Naive thymus-derived CD4-positive, alpha-beta T cell (primary cell): ENCODE data around the gene RAVER2. TPM values are rescaled to one million over a fixed set of nuclear protein-coding genes. Genes with fewer than 3 reads are reported as not detected.
"Not testable (repeated sequence)": the region's sequence is repeated elsewhere in the genome, so short reads cannot be mapped to it uniquely, and the experiment has no call there.

Source experiments
- ATAC-seq: fragments of 150-1000 bp; cut with Tn5 transposase; 2 replicates; pipeline ENCODE4 v1.10.0; 2021; ENCODE audit warnings: mild to moderate bottlenecking, moderate library complexity
- CTCF ChIA-PET: fragments of 350-600 bp; sonication (Branson Sonifier 250); formaldehyde crosslinking; loops from one replicate; lab custom pipeline; 2021; ENCODE audit warnings: antibody characterized with exemption; lab: Charles Lee
- POLR2A ChIA-PET: fragments of 350-600 bp; sonication (Branson Sonifier 250); formaldehyde crosslinking; loops from one replicate; lab custom pipeline; 2021; ENCODE audit warnings: antibody characterized with exemption, inconsistent platforms; lab: Charles Lee
- DNase-seq, 9 donors: peaks; one replicate each; pipeline versions ENCODE4 v3.0.0 to v3.0.0-alpha.2; 2020 to 2022; ENCODE audit warnings: mixed read lengths in 1 of 9
- H3K27ac ChIP-seq: one replicate; pipeline ENCODE4 v1.7.0; 2013; ENCODE audit warnings: mild to moderate bottlenecking, low read depth, low read length, moderate library complexity
- H3K27me3 ChIP-seq, 2 donors: one replicate each; pipeline ENCODE4 v1.7.0; 2013; ENCODE audit warnings: low read length in 2 of 2, mild to moderate bottlenecking in 2 of 2, moderate library complexity in 2 of 2; ENCODE audit not compliant: control insufficient read depth in 2 of 2, insufficient read depth in 2 of 2
- H3K36me3 ChIP-seq, 3 experiments: 1 replicate in 2 of 3; 2 replicates in 1 of 3; pipeline ENCODE4 v1.7.0; 2013; ENCODE audit warnings: low read length in 3 of 3, mild to moderate bottlenecking in 3 of 3, moderate library complexity in 1 of 3; ENCODE audit not compliant: insufficient read depth in 3 of 3, control insufficient read depth in 2 of 3
- H3K4me1 ChIP-seq, 2 donors: one replicate each; pipeline ENCODE4 v1.7.0; 2013; ENCODE audit warnings: low read length in 2 of 2, mild to moderate bottlenecking in 2 of 2, moderate library complexity in 1 of 2; ENCODE audit not compliant: control insufficient read depth in 2 of 2, insufficient read depth in 2 of 2
- H3K4me3 ChIP-seq: 2 replicates; pipeline ENCODE4 v1.7.0; 2013; ENCODE audit warnings: mild to moderate bottlenecking, low read length
- H3K9me3 ChIP-seq, 3 experiments: 1 replicate in 2 of 3; 2 replicates in 1 of 3; pipeline ENCODE4 v1.7.0; 2013; ENCODE audit warnings: low read length in 3 of 3; ENCODE audit not compliant: control insufficient read depth in 2 of 3
- H3K27ac Mint-ChIP-seq, 9 donors: one replicate each; pipeline ENCODE4 v1.8.0; 2020 to 2022; ENCODE audit warnings: mixed read lengths in 9 of 9, mild to moderate bottlenecking in 8 of 9, moderate library complexity in 5 of 9, inconsistent platforms in 2 of 9
- H3K27me3 Mint-ChIP-seq, 5 donors: one replicate each; pipeline ENCODE4 v1.8.0; 2021 to 2022; ENCODE audit warnings: mixed read lengths in 5 of 5, mild to moderate bottlenecking in 1 of 5
- H3K36me3 Mint-ChIP-seq, 5 donors: one replicate each; pipeline ENCODE4 v1.8.0; 2020 to 2022; ENCODE audit warnings: mixed read lengths in 5 of 5, mild to moderate bottlenecking in 3 of 5, inconsistent platforms in 1 of 5
- H3K4me1 Mint-ChIP-seq, 7 donors: one replicate each; pipeline ENCODE4 v1.8.0; 2020 to 2022; ENCODE audit warnings: mixed read lengths in 7 of 7, mild to moderate bottlenecking in 3 of 7, inconsistent platforms in 1 of 7
- H3K4me3 Mint-ChIP-seq, 10 donors: one replicate each; pipeline ENCODE4 v1.8.0; 2020 to 2022; ENCODE audit warnings: mild to moderate bottlenecking in 10 of 10, mixed read lengths in 10 of 10, moderate library complexity in 6 of 10, inconsistent platforms in 2 of 10
- H3K9me3 Mint-ChIP-seq, 11 donors: one replicate each; pipeline ENCODE4 v1.8.0; 2020 to 2022; ENCODE audit warnings: mixed read lengths in 11 of 11, mild to moderate bottlenecking in 4 of 11, inconsistent platforms in 1 of 11, moderate library complexity in 1 of 11
- intact Hi-C, 2 donors: fragments of 100-400 bp; cut with micrococcal nuclease; formaldehyde crosslinking; loops; one replicate each; pipeline ENCODE4 v1.15.1; 2023
- polyA plus RNA-seq, 2 donors: library from polyadenylated mRNA; unstranded; fragments of 300-500 nt; fragmentation: Illumina TruSeq; gene quantifications; one replicate each; pipeline ENCODE4 v1.2.3, GENCODE V29; 2021
- total RNA-seq, 6 experiments: library from RNA in 5 of 6; stranded (reverse) in 5 of 6; gene quantifications; 1 replicate in 5 of 6; 2 replicates in 1 of 6; pipeline ENCODE4 v1.2.3 and lab custom pipeline; 2021 to 2026

RAVER2 gene
- total and polyA plus RNA-seq, 7 experiments from 2014 or later = 0.29 to 1.9 (median 0.93) TPM

DNA sequence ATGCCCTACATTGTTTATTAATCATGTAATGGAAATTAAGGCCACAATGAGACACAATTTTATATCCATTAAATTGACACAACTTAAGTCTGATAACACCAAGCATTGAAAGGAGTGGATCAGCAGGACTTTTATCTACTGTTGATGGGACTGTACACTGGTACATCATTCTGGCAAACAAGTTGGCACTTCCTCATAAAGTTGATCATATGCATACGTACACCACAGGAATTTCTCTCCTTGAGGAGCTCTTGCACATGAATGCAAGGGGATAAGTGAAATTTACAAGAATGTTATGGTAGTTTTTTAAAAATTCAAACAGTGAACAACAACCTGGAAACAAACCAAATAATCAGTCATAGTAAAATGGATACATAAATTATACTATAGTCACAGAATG is 20.1 kb downstream of the RAVER2 start:
- ATAC-seq = no peak
- ChIA-PET POLR2A (no interaction called here), CTCF (no interaction called here)
- Histone ChIP-seq H3K4me1 (peaks cover 0 to 4% of the 10 kb centered on the region in 2 donors), H3K9me3 (no peaks in the 10 kb centered on the region), H3K4me3 (no peak overlapping the region), H3K27ac (no peak overlapping the region), H3K27me3 (no peaks in the 10 kb centered on the region), H3K36me3 (no peaks in the 10 kb centered on the region)
- DNase-seq = no peak
- no peaks in the 10 kb centered on the region for H3K9me3 Mint-ChIP-seq
- no peak overlapping the region for H3K4me3 Mint-ChIP-seq
- no peaks in the 10 kb centered on the region for H3K36me3 Mint-ChIP-seq
- H3K4me1 Mint-ChIP-seq = peaks cover 0 to 13% (median 9%) of the 10 kb centered on the region in 7 donors
- H3K27me3 Mint-ChIP-seq = no peaks in the 10 kb centered on the region
- no peak overlapping the region for H3K27ac Mint-ChIP-seq
- intact Hi-C loops = no loop called here

DNA sequence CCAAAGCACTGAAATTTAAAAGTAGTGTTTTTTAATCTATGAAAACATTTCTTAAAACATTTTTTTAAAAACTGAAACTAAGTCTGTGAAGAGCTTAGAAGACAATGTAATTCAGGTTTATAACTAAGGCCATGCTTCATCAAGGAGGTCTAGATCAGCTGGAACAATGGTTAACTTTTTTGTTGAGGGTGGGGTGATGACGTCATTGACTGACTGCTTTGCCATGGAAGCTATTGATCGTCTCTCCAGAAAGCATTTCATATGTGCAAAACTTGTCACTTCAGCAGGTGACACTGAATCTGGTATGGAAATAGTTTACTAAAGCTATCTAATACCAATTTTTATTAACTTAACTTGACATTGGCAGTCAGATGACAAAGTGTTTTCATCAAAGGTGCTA is 21.0 kb downstream of the RAVER2 start:
- peaks cover 0 to 7% of the 10 kb centered on the region in 2 donors for H3K4me1 ChIP-seq
- H3K27ac Mint-ChIP-seq = no peak overlapping the region
- H3K9me3 ChIP-seq = no peaks in the 10 kb centered on the region
- no peaks in the 10 kb centered on the region for H3K27me3 Mint-ChIP-seq
- no peaks in the 10 kb centered on the region for H3K27me3 ChIP-seq
- peaks cover 2 to 21% (median 14%) of the 10 kb centered on the region in 7 donors for H3K4me1 Mint-ChIP-seq
- H3K27ac ChIP-seq = no peak overlapping the region
- ChIA-PET POLR2A (no interaction called here), CTCF (interaction anchor here (1.3 kb wide), 1 partner anchor 20 kb away, joined by 3 read pairs; no protein-coding TSS in a partner anchor)
- peaks cover 0 to 8% (median 5%) of the 10 kb centered on the region in 11 donors for H3K9me3 Mint-ChIP-seq
- DNase-seq (no peak), ATAC-seq (no peak)
- H3K4me3 ChIP-seq = no peak overlapping the region
- intact Hi-C loops = no loop called here
- H3K4me3 Mint-ChIP-seq = no peak overlapping the region
- no peaks in the 10 kb centered on the region for H3K36me3 ChIP-seq
- H3K36me3 Mint-ChIP-seq = peaks cover 0 to 7% (median 4%) of the 10 kb centered on the region in 5 donors

DNA sequence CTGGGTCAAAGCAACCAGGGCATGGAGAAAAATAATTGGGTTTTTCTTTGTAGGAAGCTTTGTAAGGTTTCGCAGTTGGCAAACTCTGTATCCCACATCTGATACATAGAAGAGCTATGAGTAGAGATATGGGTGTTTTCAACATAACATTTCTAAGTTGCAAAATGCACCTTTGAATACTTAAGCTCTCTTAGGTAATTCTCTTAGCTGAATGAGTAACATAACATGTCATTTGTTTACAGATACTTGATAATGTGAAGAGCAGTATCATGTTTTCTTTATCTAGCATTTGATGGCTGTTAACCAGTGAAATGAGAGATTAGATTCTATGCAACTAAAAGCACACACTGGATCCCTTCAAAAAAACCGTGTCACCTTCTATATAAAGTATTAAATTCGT is 21.6 kb downstream of the RAVER2 start:
- Histone ChIP-seq H3K4me3 (no peak overlapping the region), H3K36me3 (no peaks in the 10 kb centered on the region), H3K27me3 (no peaks in the 10 kb centered on the region), H3K27ac (no peak overlapping the region), H3K4me1 (peaks cover 0 to 7% of the 10 kb centered on the region in 2 donors), H3K9me3 (no peaks in the 10 kb centered on the region)
- ATAC-seq (peak; percentile 48), DNase-seq (no peak)
- ChIA-PET CTCF (interaction anchor here (1.3 kb wide), 1 partner anchor 21 kb away, joined by 3 read pairs; no protein-coding TSS in a partner anchor), POLR2A (no interaction called here)
- H3K4me3 Mint-ChIP-seq = no peak overlapping the region
- peaks cover 0 to 11% (median 7%) of the 10 kb centered on the region in 5 donors for H3K36me3 Mint-ChIP-seq
- intact Hi-C loops = no loop called here
- H3K4me1 Mint-ChIP-seq = peaks cover 2 to 21% (median 14%) of the 10 kb centered on the region in 7 donors
- H3K27ac Mint-ChIP-seq = no peak overlapping the region
- peaks cover 0 to 12% (median 7%) of the 10 kb centered on the region in 11 donors for H3K9me3 Mint-ChIP-seq
- no peaks in the 10 kb centered on the region for H3K27me3 Mint-ChIP-seq

- POLR2A ChIA-PET = interaction anchor here (0.7 kb wide), 1 partner anchor 35 kb away, joined by 3 read pairs; no protein-coding TSS in a partner anchor
- Mint-ChIP-seq H3K9me3 (peaks cover 1 to 20% (median 7%) of the 10 kb centered on the region in 11 donors), H3K27ac (no peak overlapping the region), H3K27me3 (no peaks in the 10 kb centered on the region), H3K4me1 (peaks cover 2 to 21% (median 14%) of the 10 kb centered on the region in 7 donors), H3K36me3 (peaks cover 0 to 11% (median 7%) of the 10 kb centered on the region in 5 donors), H3K4me3 (no peak overlapping the region)
- Histone ChIP-seq H3K36me3 (no peaks in the 10 kb centered on the region), H3K4me1 (peaks cover 0 to 7% of the 10 kb centered on the region in 2 donors), H3K27ac (no peak overlapping the region), H3K9me3 (no peaks in the 10 kb centered on the region), H3K27me3 (no peaks in the 10 kb centered on the region), H3K4me3 (no peak overlapping the region)
- ATAC-seq (no peak), DNase-seq (no peak)
- intact Hi-C loops = no loop called here
- CTCF ChIA-PET = no interaction called here
These were observed 24.6 kb downstream of the RAVER2 start for GRCh38 chr1:64769482-64769881.

DNA sequence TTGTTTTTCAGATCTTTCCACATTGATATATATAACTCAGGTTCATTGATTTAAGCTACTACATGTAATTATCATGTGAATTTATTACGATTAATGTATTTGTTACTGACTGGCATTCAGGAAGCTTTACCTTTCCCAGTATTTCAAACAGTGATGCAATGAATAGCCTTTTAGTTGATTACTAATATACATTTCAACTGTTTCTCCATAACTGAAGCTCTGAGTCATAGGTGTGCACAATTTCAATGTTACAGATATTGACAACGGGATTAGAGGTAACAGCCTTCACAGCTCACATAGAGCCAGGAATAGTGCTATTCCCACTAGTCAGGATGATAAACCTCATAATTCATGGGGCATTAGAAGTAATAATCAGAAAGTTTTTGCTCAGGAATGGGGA is 25.1 kb downstream of the RAVER2 start:
- Mint-ChIP-seq H3K4me1 (peaks cover 2 to 21% (median 14%) of the 10 kb centered on the region in 7 donors), H3K27me3 (no peaks in the 10 kb centered on the region), H3K27ac (peak overlapping the region in 1 of 9 donors; percentile 3), H3K36me3 (peaks cover 0 to 11% (median 7%) of the 10 kb centered on the region in 5 donors), H3K4me3 (peak overlapping the region in 1 of 10 donors; percentile 13), H3K9me3 (peaks cover 1 to 20% (median 7%) of the 10 kb centered on the region in 11 donors)
- ATAC-seq (no peak), DNase-seq (no peak)
- Histone ChIP-seq H3K4me1 (peaks cover 0 to 7% of the 10 kb centered on the region in 2 donors), H3K36me3 (no peaks in the 10 kb centered on the region), H3K27ac (no peak overlapping the region), H3K4me3 (no peak overlapping the region), H3K27me3 (no peaks in the 10 kb centered on the region), H3K9me3 (no peaks in the 10 kb centered on the region)
- CTCF ChIA-PET = no interaction called here
- POLR2A ChIA-PET = no interaction called here
- intact Hi-C loops = no loop called here

- H3K4me1 Mint-ChIP-seq = peaks cover 2 to 21% (median 14%) of the 10 kb centered on the region in 7 donors
- CTCF ChIA-PET, H3K27me3 Mint-ChIP-seq: not testable (repeated sequence)
These were observed 28.4 kb downstream of the RAVER2 start for GRCh38 chr1:64773306-64773705.

GRCh38 chr1:64775113-64775512 is 30.2 kb downstream of the RAVER2 start:
- Mint-ChIP-seq H3K36me3 (peaks cover 4 to 11% (median 7%) of the 10 kb centered on the region in 5 donors), H3K9me3 (peaks cover 1 to 19% (median 6%) of the 10 kb centered on the region in 11 donors), H3K27me3 (no peaks in the 10 kb centered on the region), H3K27ac (no peak overlapping the region), H3K4me1 (peaks cover 2 to 7% (median 4%) of the 10 kb centered on the region in 7 donors), H3K4me3 (no peak overlapping the region)
- ChIA-PET POLR2A (no interaction called here), CTCF (no interaction called here)
- no peaks in the 10 kb centered on the region for H3K36me3 ChIP-seq
- no peaks in the 10 kb centered on the region for H3K9me3 ChIP-seq
- peaks cover 0 to 2% of the 10 kb centered on the region in 2 donors for H3K4me1 ChIP-seq
- ATAC-seq (peak; percentile 27), DNase-seq (no peak)
- H3K27ac ChIP-seq = no peak overlapping the region
- H3K27me3 ChIP-seq = no peaks in the 10 kb centered on the region
- intact Hi-C loops = no loop called here
- H3K4me3 ChIP-seq = no peak overlapping the region

More at GRCh38 chr1:64773306-64773705, 28.4 kb downstream of the RAVER2 start:
- H3K27ac ChIP-seq, DNase-seq, H3K27ac Mint-ChIP-seq, H3K36me3 ChIP-seq, H3K4me1 ChIP-seq, H3K4me3 ChIP-seq, H3K9me3 ChIP-seq, intact Hi-C loops, H3K27me3 ChIP-seq, H3K4me3 Mint-ChIP-seq, ATAC-seq: not testable (repeated sequence)
- POLR2A ChIA-PET = interaction anchor here (0.6 kb wide), 1 partner anchor 842 kb away, joined by 3 read pairs; no protein-coding TSS in a partner anchor
- peaks cover 1 to 20% (median 7%) of the 10 kb centered on the region in 11 donors for H3K9me3 Mint-ChIP-seq
- H3K36me3 Mint-ChIP-seq = peaks cover 4 to 11% (median 7%) of the 10 kb centered on the region in 5 donors
